DND-41 (cell line): ENCODE data around the gene GSE1.

Experiments used
- ATAC-seq: fragments of 200-7000 bp; cut with Tn5 transposase; 3 replicates; pipeline ENCODE4 v1.9.1; 2021; ENCODE audit warnings: low read depth; ENCODE audit not compliant: insufficient read depth
- DNase-seq: peaks from one replicate; pipeline ENCODE4 v3.0.0-alpha.2; 2020
- H2AFZ ChIP-seq: 2 replicates; pipeline ENCODE4 v1.6.0; 2012; ENCODE audit warnings: low read depth, low read length
- H3K27ac ChIP-seq: 2 replicates; pipeline ENCODE4 v1.5.1; 2012; ENCODE audit warnings: low read length, inconsistent platforms
- H3K27me3 ChIP-seq: fragments of 200-600 bp; sonication (generic); 2 replicates; pipeline ENCODE4 v1.6.0; 2012; ENCODE audit warnings: low read length, mild to moderate bottlenecking, inconsistent platforms; ENCODE audit not compliant: insufficient read depth, poor library complexity
- H3K36me3 ChIP-seq: 2 replicates; pipeline ENCODE4 v1.5.1; 2012; ENCODE audit warnings: low read length, inconsistent platforms; ENCODE audit not compliant: insufficient read depth
- H3K4me1 ChIP-seq: 2 replicates; pipeline ENCODE4 v1.5.1; 2012; ENCODE audit warnings: mild to moderate bottlenecking, low read length; ENCODE audit not compliant: insufficient read depth
- H3K4me2 ChIP-seq: 2 replicates; pipeline ENCODE4 v1.6.0; 2012; ENCODE audit warnings: mild to moderate bottlenecking, moderate library complexity, low read length, inconsistent platforms; ENCODE audit not compliant: insufficient read depth
- H3K4me3 ChIP-seq, 2 experiments: fragments of 200-600 bp in 1 of 2; shearing (Covaris generic) in 1 of 2; 2 replicates each; pipeline ENCODE4 v1.5.1; 2012 to 2016; ENCODE audit warnings: inconsistent platforms in 2 of 2, low read length in 2 of 2, mild to moderate bottlenecking in 2 of 2, low read depth in 1 of 2, moderate library complexity in 1 of 2
- H3K79me2 ChIP-seq: 2 replicates; pipeline ENCODE4 v1.6.0; 2012; ENCODE audit warnings: low read length, inconsistent platforms; ENCODE audit not compliant: insufficient read depth
- H3K9ac ChIP-seq: 2 replicates; pipeline ENCODE4 v1.6.0; 2012; ENCODE audit warnings: low read depth, mild to moderate bottlenecking, inconsistent platforms, low read length, moderate library complexity
- H3K9me3 ChIP-seq: 2 replicates; pipeline ENCODE4 v1.5.1; 2012; ENCODE audit warnings: low read length, moderate library complexity, mild to moderate bottlenecking, inconsistent platforms; ENCODE audit not compliant: insufficient read depth, severe bottlenecking
- H4K20me1 ChIP-seq: 2 replicates; pipeline ENCODE4 v1.6.0; 2012; ENCODE audit warnings: low read length; ENCODE audit not compliant: insufficient read depth
- CTCF ChIP-seq: IDR thresholded peaks from 2 replicates; pipeline ENCODE4 v1.5.1; 2012; ENCODE audit warnings: borderline replicate concordance, low read length, moderate library complexity, mild to moderate bottlenecking; ENCODE audit not compliant: poor library complexity, severe bottlenecking; ENCODE audit errors: extremely low read depth
- EZH2 ChIP-seq: IDR thresholded peaks from 3 replicates; pipeline ENCODE4 v1.6.1; 2012; ENCODE audit warnings: borderline replicate concordance, low read depth, mild to moderate bottlenecking, moderate library complexity, low read length, inconsistent platforms; ENCODE audit not compliant: severe bottlenecking

GSE1 gene

GRCh38 chr16:85679870-85680269 lies 66.7 kb downstream of the GSE1 start:
- no peak for TF ChIP-seq EZH2
- TF ChIP-seq CTCF = no peak
- Histone ChIP-seq H4K20me1 (peaks cover 53% of the 10 kb centered on the region), H3K36me3 (peaks cover 96% of the 10 kb centered on the region), H3K4me2 (no peak overlapping the region), H3K9ac (no peak overlapping the region), H3K27ac (no peak overlapping the region), H3K9me3 (no peaks in the 10 kb centered on the region), H2AFZ (no peak overlapping the region), H3K27me3 (no peaks in the 10 kb centered on the region), H3K4me1 (peaks cover 7% of the 10 kb centered on the region; the same call in 1 of the 2 replicates), H3K79me2 (peaks cover 33% of the 10 kb centered on the region), H3K4me3 (no peak overlapping the region)
- ATAC-seq (no peak), DNase-seq (no peak)

- H3K27me3 ChIP-seq = no peaks in the 10 kb centered on the region
- H3K9me3 ChIP-seq = no peaks in the 10 kb centered on the region
- TF ChIP-seq EZH2 = no peak
- no peak for TF ChIP-seq CTCF
- 0 out of 2 replicates have a peak overlapping the region, but pooled peaks have one; percentile 32 for H3K27ac ChIP-seq
- H3K4me1 ChIP-seq = peaks cover 12% of the 10 kb centered on the region; the same call in 1 of the 2 replicates
- no peak overlapping the region for H3K9ac ChIP-seq
- H3K4me3 ChIP-seq = no peak overlapping the region
- H3K79me2 ChIP-seq = peaks cover 39% of the 10 kb centered on the region
- H3K36me3 ChIP-seq = peaks cover 96% of the 10 kb centered on the region
- H2AFZ ChIP-seq = no peak overlapping the region
- H4K20me1 ChIP-seq = peaks cover 59% of the 10 kb centered on the region
- no peak overlapping the region for H3K4me2 ChIP-seq
- DNase-seq (no peak), ATAC-seq (no peak)
These were observed 67.3 kb downstream of the GSE1 start for GRCh38 chr16:85680352-85680944.

GRCh38 chr16:85681255-85681654 lies 68.1 kb downstream of the GSE1 start:
- peaks cover 47% of the 10 kb centered on the region for H3K79me2 ChIP-seq
- TF ChIP-seq EZH2 (no peak), CTCF (no peak)
- H3K4me2 ChIP-seq = no peak overlapping the region
- ATAC-seq = no peak
- peaks cover 62% of the 10 kb centered on the region for H4K20me1 ChIP-seq
- no peaks in the 10 kb centered on the region for H3K27me3 ChIP-seq
- H3K27ac ChIP-seq = no peak overlapping the region
- no peak overlapping the region for H2AFZ ChIP-seq
- H3K4me1 ChIP-seq = peaks cover 18% of the 10 kb centered on the region; the same call in 1 of the 2 replicates
- no peak for DNase-seq
- H3K4me3 ChIP-seq = no peak overlapping the region
- H3K9ac ChIP-seq = no peak overlapping the region
- H3K36me3 ChIP-seq = peaks cover 90% of the 10 kb centered on the region
- no peaks in the 10 kb centered on the region for H3K9me3 ChIP-seq
